Keratinocyte (primary cell): ENCODE data around the gene BNIP5.

Experiments
- EZH2 ChIP-seq: IDR thresholded peaks from one replicate; pipeline ENCODE4 v1.6.1; 2012; ENCODE audit warnings: inconsistent platforms, mild to moderate bottlenecking, low read length, moderate library complexity
- TF ChIP-seq, protein P1 (sequence below), 3 experiments: IDR thresholded peaks in 1 of 3; conservative IDR thresholded peaks in 1 of 3; optimal IDR thresholded peaks in 1 of 3; 2 replicates in 2 of 3; 3 replicates in 1 of 3; pipeline versions ENCODE3 to v1.5.1; 2011; ENCODE audit warnings: low read length in 3 of 3, mild to moderate bottlenecking in 3 of 3, moderate library complexity in 2 of 3, control low read depth in 1 of 3, inconsistent platforms in 1 of 3; ENCODE audit not compliant: insufficient read depth in 2 of 3; ENCODE audit errors: extremely low read depth in 1 of 3

DNA sequence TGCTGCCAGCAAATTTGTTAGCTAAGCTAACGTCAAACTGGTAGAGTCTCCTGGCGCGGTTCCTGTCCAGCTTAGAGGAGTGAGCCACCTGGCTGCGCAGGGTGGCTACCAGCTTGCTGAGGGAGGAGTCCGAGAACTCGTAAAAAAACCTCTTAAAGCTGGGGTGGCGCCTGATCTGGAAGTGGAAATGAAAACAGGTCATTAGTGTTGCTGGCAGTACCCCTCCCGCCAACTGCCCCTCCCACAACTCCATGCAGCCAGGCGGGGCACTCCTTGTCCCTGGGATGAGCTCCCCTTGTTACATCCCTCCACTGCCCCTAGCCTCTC, 17.3 kb downstream of the BNIP5 start:
- TF ChIP-seq, protein P1, sequence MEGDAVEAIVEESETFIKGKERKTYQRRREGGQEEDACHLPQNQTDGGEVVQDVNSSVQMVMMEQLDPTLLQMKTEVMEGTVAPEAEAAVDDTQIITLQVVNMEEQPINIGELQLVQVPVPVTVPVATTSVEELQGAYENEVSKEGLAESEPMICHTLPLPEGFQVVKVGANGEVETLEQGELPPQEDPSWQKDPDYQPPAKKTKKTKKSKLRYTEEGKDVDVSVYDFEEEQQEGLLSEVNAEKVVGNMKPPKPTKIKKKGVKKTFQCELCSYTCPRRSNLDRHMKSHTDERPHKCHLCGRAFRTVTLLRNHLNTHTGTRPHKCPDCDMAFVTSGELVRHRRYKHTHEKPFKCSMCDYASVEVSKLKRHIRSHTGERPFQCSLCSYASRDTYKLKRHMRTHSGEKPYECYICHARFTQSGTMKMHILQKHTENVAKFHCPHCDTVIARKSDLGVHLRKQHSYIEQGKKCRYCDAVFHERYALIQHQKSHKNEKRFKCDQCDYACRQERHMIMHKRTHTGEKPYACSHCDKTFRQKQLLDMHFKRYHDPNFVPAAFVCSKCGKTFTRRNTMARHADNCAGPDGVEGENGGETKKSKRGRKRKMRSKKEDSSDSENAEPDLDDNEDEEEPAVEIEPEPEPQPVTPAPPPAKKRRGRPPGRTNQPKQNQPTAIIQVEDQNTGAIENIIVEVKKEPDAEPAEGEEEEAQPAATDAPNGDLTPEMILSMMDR (optimal IDR thresholded peaks at IDR 0.05 in 1 of 3, IDR thresholded peaks at IDR 0.05 in 1 of 3, conservative IDR thresholded peaks at IDR 0.05 in 1 of 3; ENCODE audit: extremely low read depth in 1 of 3, insufficient read depth in 2 of 3, low read length in 3 of 3), result peak in 1 of 3 experiments; percentile 22
- TF ChIP-seq EZH2, result no peak
